Mesothelial cell of epicardium (in vitro differentiated cells): ENCODE results near the gene TLL2. TPM values are rescaled to one million over a fixed set of nuclear protein-coding genes. Genes with fewer than 3 reads are reported as not detected.

ENCODE experiments used
- DNase-seq, 2 experiments: peaks; one replicate each; pipeline ENCODE4 v3.0.0; 2021; ENCODE audit warnings: low spot score in 2 of 2; ENCODE audit not compliant: unreplicated experiment in 2 of 2
- H3K27ac Mint-ChIP-seq: 2 replicates; pipeline ENCODE4 v1.8.0; 2021; ENCODE audit warnings: mixed read lengths
- H3K27me3 Mint-ChIP-seq: 2 replicates; pipeline ENCODE4 v1.8.0; 2021; ENCODE audit warnings: low read depth, mixed read lengths
- H3K36me3 Mint-ChIP-seq: 2 replicates; pipeline ENCODE4 v1.8.0; 2021; ENCODE audit warnings: mixed read lengths
- H3K4me1 Mint-ChIP-seq: 2 replicates; pipeline ENCODE4 v1.8.0; 2021; ENCODE audit warnings: mixed read lengths
- H3K4me3 Mint-ChIP-seq: 2 replicates; pipeline ENCODE4 v1.8.0; 2021; ENCODE audit warnings: mild to moderate bottlenecking, moderate library complexity, mixed read lengths
- H3K9me3 Mint-ChIP-seq: 2 replicates; pipeline ENCODE4 v1.8.0; 2021; ENCODE audit warnings: mixed read lengths
- total RNA-seq: library from RNA; stranded (reverse); gene quantifications from 3 replicates; pipeline ENCODE4 v1.2.1, GENCODE V29; 2021
- TF ChIP-seq, protein P1 (sequence below): fragments of 200-600 bp; sonication (generic); IDR thresholded peaks from one replicate; pipeline ENCODE4 v1.5.0; 2021; ENCODE audit warnings: antibody characterized with exemption; ENCODE audit not compliant: unreplicated experiment

The TLL2 gene
- total RNA-seq, 1 donor from 2014 or later = 1.4 TPM

DNA sequence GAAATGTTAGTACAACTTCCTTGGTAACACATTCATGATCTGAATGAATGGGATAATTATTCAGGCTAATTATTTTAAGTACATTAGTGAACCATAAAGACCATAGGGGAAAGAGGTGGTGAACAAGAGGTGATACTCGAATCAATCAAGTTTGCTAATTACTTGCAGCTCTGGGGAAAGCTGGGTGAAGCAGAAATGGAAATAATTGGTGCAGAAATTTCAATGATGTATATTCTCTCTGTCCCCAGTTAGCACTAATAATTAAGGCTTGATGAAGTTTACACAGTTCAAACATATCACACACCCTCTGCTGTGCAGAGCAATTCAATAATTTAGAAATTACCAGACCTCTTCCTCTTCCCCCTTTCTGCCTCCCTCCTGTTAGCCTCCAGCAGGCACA, 105.5 kb downstream of the TLL2 start:
- Mint-ChIP-seq H3K27me3 (peaks cover 75% of the 10 kb centered on the region), H3K4me3 (no peak overlapping the region)
- TF ChIP-seq, protein P1, sequence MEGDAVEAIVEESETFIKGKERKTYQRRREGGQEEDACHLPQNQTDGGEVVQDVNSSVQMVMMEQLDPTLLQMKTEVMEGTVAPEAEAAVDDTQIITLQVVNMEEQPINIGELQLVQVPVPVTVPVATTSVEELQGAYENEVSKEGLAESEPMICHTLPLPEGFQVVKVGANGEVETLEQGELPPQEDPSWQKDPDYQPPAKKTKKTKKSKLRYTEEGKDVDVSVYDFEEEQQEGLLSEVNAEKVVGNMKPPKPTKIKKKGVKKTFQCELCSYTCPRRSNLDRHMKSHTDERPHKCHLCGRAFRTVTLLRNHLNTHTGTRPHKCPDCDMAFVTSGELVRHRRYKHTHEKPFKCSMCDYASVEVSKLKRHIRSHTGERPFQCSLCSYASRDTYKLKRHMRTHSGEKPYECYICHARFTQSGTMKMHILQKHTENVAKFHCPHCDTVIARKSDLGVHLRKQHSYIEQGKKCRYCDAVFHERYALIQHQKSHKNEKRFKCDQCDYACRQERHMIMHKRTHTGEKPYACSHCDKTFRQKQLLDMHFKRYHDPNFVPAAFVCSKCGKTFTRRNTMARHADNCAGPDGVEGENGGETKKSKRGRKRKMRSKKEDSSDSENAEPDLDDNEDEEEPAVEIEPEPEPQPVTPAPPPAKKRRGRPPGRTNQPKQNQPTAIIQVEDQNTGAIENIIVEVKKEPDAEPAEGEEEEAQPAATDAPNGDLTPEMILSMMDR = no peak

DNA sequence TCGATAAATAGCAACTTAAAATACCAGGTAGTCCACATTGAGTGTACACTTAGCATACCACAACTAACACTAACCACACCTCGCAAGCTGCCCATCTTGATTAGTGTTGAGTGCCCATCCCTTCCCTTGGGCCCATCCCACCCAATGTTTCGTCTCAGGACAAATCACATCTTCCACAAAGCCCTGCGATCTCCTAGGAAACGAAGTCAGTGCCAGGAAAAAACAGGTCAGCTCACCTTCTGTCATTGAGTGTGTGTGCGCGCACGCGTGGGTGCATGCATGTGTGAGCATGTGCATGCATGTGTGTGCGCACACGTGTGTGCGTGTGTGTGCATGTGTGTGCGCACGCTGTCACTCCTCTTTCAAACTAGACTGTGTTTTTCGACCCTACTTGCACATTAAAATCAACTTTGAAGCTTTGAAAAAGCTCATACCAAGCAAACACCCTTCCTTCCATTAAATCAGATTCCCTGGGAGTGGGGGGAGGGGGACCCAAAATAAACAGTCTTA, 106.1 kb downstream of the TLL2 start:
- Mint-ChIP-seq H3K27ac (no peak overlapping the region), H3K36me3 (no peaks in the 10 kb centered on the region), H3K27me3 (peaks cover 75% of the 10 kb centered on the region), H3K4me1 (peaks cover 15% of the 10 kb centered on the region), H3K4me3 (no peak overlapping the region), H3K9me3 (no peaks in the 10 kb centered on the region)
- TF ChIP-seq, protein P1 = no peak
- peak in 1 of 2 experiments; percentile 13 for DNase-seq

More for the DNA sequence above, 105.5 kb downstream of the TLL2 start:
- no peak for DNase-seq
- H3K4me1 Mint-ChIP-seq = peaks cover 15% of the 10 kb centered on the region
- H3K36me3 Mint-ChIP-seq = no peaks in the 10 kb centered on the region
- H3K9me3 Mint-ChIP-seq = no peaks in the 10 kb centered on the region
- H3K27ac Mint-ChIP-seq = no peak overlapping the region

DNA sequence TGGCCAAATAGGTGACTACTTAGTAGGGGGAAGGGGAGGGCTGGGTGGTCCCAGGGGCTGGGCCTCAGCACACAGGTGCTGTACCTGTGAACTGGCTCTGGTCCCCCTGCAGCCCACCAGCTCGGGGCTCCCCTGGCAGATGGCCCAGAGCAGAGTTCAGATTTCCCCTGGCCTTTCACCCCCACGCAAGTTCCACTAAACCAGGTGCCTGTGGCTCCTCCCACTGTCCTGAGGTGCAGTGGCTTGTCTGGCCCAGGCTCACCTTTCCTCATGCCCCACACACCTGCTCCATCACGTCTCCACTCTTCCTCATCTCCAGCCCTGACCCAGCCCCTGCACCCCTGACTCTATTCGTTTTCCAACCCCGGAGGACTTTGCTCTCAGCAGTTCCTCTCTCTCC, 107.6 kb downstream of the TLL2 start:
- Mint-ChIP-seq H3K9me3 (no peaks in the 10 kb centered on the region), H3K36me3 (no peaks in the 10 kb centered on the region), H3K4me1 (peaks cover 15% of the 10 kb centered on the region), H3K4me3 (no peak overlapping the region), H3K27me3 (peaks cover 76% of the 10 kb centered on the region), H3K27ac (no peak overlapping the region)
- TF ChIP-seq, protein P1 = no peak
- DNase-seq = peak in 1 of 2 experiments; percentile 14

DNA sequence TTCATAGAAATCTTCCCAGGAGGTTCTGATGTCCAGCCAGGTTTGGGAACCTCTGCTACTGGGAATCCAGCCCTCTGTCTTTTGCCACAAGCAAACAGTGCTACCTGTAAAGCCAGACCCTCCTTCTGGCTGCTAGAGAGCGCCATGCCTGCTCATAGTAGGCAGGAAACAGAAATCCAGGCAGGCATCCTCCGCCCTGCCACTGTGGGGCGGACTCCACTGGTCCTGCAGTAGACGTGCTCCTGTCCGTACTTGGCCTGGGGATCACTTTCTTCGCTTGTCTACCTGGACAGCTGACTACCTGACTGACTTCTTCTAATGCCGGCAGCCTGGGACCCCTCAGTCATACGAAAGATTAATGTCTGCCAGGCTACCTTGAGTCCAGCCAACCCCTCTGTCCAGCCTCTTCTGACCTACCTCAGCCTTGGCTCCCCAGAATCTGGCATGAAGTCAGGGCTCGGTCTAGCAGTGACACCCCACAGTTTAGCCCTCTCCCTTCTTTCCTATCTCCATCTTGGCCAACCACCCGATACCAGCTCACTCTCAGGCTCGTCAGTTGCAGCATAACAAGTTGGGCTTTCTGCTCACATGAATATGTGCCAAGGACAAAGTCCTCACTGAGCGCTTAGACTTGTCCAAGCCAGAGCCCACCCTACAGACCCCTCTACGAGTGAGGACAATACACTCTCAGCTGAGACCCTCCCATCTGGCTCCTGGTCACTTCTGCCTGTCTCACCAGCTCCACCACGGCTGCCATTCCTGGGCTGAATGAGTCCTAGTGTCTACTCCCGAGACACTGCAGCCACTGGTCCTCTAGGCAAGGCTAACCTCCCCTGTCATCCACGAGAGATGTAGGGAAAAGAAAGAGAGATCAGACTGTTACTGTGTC, 111.1 kb downstream of the TLL2 start:
- no peaks in the 10 kb centered on the region for H3K36me3 Mint-ChIP-seq
- no peak overlapping the region for H3K4me3 Mint-ChIP-seq
- TF ChIP-seq, protein P1 = no peak
- peaks cover 15% of the 10 kb centered on the region for H3K4me1 Mint-ChIP-seq
- peak in 1 of 2 experiments; percentile 7 for DNase-seq
- H3K27ac Mint-ChIP-seq = no peak overlapping the region
- peaks cover 80% of the 10 kb centered on the region for H3K27me3 Mint-ChIP-seq
- H3K9me3 Mint-ChIP-seq = no peaks in the 10 kb centered on the region

DNA sequence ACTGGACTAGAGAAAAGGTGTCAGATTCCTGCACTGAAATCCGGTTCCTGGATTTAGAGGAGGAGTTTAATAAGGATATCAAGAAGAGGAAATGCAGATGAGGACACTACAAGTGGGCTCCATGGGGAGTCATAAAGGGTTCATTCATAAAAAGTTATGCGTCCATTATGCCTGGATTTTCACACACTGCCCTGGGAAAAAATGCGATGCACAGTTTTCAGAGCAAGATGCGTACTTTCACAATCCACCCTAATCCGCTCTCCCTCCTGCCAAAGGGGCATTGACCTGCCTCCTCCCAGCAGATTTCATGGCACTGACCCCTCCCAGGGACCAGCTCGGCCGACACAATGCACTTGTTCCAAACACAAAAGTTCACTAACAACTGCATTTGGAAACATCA, 112.7 kb downstream of the TLL2 start:
- Mint-ChIP-seq H3K36me3 (no peaks in the 10 kb centered on the region), H3K9me3 (no peaks in the 10 kb centered on the region), H3K27ac (no peak overlapping the region), H3K27me3 (peaks cover 74% of the 10 kb centered on the region), H3K4me3 (no peak overlapping the region), H3K4me1 (peaks cover 15% of the 10 kb centered on the region)
- DNase-seq = no peak
- TF ChIP-seq, protein P1 = no peak
